Stimulated activated CD8-positive, alpha-beta memory T cell treated with anti-CD3 and anti-CD28 coated beads, Interleukin-15, amount 100 ng/mL, for 1 hour (primary cell): ENCODE data around the gene CCDC51.

Experiments used
- DNase-seq: peaks from one replicate; pipeline ENCODE4 v3.0.0-alpha.2; 2020; ENCODE audit warnings: low read depth

CCDC51 gene

DNA sequence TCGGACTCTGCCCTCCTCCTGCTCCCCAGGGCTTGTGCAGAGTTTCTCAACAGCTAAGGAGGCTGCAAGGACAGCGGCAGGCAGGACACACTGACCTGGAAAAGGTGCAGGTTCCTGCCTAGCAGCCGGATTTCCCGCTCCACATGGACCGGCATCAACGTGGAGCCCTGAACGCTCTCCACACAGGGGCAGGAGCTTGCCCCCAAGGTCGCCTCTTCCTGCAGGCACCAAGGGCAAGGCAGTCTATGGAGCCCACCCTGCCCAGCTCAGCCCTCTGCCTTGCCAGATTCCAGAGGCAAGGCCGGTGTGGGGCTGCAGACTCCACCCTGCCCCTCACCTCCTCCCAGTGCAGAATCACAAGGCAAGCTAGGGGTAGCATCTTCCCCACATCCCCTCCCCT is 20.8 kb downstream of the CCDC51 start:
- no peak for DNase-seq

DNA sequence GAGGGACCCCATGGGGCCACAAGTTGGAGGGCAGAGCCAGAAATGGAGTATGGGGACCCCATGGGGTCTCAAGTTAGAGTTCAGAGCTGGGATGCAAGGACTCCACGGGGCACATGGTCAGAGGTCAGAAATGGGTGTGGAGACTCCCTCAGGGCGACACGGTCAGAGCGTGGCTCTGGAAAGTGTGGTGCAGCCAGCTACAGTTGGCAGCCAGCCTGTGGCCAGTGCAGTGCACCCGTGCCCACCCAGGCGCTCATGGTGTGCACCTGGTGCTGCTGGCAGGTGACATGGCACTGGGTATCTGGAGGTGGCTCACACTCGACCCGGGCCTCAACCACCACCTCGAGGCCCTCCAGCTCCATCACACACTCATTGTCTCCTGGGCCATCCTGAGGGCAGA is 21.3 kb downstream of the CCDC51 start:
- DNase-seq, result no peak

DNA sequence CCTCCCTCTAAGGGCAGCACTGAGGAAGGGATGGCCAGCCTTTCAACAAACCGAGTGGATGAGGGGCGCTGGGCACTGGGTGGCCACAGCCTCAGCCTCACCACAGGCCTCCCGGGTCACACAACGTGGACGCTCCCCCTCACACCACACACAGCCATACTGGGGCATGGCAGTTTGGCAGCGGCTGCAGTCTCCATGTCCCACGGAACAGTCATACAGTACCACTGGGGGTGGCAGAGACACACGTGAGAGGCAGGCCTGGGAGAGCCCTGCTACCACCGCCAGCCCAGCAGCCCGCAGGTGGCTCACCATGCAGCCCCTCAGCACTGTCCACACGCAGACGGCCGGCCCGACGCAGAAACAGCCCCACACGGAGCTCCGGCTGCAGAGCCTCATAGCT is 21.8 kb downstream of the CCDC51 start:
- no peak for DNase-seq

DNA sequence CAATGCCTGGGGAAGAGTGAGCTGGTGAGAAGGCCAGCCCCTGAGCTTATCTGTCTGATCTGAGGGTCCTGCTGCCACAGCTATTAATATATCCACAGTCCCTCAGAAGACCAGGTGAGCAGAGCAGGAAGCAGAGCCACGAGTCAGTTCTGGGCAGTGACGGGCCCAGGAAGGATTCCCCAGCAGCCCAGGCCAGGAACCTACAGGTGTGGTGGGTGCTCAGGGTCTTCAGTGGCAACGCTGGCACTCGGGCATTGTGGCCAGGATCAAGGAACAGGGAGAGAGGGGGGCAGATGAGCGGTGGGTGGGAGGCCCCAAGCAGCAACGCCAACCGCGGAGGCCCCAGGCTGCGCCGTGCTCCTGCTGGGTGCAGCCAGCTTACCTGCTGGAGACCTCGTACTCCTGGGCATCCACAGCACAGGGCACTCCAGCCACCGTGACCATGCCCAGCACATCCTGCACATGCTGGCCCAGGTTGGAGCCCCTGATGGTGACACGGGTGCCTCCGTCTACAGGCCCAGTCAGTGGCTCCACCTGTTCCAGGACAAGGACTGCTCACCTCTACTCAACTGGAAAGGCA is 22.3 kb downstream of the CCDC51 start:
- no peak for DNase-seq

DNA sequence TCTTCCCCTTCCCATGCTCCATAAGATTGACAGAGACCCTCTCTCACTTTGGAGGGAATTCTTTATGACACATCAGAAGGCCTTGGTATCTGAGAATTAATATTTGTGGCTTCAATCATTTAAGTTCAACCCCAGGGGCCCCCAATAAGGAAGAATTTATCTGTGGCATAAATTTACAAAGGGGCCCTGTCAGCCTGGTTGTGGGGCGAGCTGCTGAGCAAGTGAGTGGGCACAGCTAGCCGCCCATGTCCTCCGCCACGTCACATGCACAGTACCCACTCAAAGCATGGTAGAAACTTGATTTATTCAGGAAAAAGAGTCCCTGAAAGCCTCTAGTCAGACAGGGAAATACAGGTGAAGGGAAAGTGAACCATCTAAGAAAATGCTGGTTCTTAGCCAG is 23.4 kb downstream of the CCDC51 start:
- DNase-seq, result no peak

DNA sequence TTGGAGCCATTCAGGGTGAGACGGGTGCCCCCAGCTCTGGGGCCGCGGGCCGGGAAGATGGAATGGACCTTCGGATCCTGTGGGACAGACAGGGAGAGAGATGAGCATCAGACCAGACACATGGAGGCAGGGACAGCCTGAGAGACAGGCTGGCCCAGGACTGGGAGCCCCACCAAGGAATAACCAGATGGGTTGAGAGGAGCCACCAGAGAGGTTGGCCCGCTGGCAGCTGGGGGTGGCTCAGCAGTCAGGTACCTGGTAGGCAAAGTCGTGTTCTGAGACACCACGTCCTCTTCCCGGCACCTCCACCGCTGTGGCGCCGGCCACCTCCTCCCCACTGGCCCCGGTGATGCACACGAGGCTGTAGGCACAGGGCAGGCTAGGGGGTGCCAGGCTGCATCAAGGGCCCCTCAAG is 23.8 kb downstream of the CCDC51 start:
- no peak for DNase-seq

DNA sequence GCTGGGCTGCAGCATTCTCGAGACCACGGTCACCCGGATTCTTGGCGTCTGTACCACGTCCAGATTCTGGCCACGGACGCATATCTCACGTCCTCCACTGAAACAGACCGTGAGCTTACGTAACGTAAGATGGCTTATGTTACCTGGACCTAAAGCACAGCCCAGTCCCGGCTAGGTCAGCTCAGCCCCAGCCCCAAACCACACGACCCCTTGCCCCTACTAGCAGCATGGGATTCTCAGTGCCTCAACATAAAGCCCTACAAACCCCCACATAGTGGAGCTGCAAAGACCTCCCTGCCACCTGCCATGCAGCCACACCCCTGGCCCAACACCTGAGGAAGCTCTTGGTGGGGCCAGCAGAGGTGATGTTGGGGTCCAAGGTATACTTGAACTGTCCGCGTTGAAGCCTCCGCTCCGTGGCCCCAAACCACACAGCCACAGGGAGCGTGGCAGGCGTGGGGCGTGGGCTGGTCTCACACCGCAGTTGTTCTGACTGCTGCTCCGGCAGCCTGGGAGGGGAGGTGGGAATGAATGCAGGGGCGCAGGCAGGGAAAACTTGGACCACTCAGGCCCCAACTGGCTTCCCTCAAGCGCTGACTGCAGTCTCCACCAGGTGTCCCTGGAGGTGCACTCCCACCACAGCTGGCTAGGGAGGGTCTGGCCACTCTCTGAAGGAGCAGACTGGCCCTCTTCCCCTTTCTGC is 24.5 kb downstream of the CCDC51 start:
- no peak for DNase-seq

DNA sequence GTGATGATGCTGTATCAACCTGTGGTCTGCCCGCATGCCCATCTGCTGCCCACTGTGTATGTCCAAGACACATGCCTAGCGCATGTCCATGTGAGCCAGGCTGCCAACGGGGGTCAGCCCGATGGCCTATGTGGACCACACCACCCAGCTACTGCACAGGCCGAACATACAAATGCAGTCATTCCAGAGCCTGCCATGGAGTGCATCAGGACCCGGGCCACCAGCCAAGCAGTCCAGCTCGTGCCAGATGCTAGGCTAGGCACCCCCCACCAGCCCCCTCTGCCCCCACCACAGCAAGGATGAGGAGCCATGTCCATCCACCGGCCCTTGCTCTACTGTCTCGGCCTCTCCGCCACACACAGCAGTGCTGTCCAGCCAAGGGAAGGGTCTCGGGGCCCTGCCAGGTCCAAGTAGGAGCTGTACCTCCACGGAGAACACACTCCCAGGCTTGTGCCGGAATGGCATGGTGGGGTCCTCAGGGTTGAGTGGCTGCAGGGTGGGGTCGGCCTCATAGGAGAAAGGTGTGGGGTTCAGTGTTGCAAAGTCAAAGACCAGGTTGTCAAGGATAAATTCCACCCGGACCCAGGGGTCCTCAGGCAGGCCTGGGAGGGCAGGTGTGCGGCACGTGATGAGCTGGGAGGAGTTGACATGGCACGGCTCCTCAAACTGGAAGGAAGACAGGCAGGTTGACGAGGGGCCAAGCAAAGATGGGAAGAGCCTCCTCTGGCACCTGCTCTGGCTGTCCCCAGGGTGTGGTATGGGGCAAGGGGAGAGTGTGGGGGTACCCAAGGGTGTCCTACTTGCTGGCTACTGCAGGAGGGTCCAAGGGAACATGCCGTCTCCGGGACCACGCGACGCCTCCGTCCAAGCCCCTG is 25.3 kb downstream of the CCDC51 start:
- DNase-seq, result no peak

DNA sequence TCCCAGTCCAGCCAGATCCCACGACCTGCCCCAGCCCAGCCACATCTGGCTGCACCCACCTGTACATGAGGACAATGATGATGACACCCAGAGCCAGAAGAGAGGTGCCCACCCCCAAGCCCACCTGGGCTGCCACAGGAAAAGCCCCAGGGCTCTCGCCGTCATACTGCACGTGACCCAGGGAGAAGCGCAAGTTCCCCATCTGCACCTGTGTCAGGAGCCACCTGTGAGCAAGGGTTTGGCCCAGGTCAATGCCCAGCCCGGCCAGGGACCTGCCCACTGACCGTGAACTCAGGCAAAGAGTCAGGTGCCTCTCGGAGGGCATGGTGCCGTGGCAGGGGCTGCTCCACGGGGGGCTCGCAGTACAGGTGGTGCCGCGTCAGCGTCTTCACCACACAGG is 26.3 kb downstream of the CCDC51 start:
- DNase-seq, result no peak

DNA sequence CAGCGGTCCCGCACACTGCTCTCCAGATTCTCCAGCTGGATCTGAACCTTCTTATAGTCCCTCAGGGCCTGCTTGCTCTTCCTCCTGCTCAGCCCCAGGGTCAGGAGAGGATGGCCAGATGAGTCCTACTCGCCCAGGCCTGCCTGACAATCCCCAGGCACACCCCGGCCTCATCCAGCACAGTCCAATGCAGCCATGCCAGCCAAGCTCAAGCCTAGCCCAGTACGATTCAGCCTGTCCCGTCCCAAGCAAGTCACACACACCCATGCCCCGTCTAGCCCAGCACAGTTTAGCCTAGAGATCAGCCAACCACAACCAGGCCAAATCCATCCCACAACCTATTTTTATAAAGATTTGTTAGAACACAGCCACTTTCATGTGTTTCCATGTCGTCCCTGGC is 26.8 kb downstream of the CCDC51 start:
- DNase-seq, result no peak

DNA sequence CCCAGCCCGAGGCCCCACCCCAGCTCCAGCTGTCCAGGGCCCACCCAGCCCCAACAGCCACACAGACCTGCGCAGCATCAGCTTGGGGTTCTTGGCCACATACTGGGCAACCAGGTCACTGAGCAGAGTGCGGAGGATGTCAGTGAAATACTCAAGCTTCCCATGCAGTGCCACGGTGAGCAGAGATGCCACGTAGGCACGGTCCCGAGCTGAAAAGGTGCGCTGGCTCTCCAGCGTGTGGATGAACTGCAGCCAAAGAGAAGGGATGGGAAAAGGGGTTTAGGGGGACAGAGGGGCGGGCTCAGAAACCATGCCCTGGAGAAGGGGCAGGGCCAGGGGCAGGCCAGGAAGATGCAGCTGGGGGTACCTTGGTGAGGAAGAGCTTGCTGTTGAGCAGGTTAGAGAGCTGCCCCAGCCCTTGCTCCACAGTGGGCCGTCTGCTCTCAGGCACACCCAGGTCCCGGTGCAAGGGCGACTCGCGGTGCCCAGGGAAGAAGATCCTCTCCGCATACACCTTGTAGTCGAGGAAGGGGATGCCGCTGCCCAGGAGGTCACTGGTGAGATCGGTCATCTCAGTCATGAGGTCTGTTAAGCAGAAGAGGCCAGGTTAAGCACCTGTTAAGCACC is 27.4 kb downstream of the CCDC51 start:
- DNase-seq, result no peak

DNA sequence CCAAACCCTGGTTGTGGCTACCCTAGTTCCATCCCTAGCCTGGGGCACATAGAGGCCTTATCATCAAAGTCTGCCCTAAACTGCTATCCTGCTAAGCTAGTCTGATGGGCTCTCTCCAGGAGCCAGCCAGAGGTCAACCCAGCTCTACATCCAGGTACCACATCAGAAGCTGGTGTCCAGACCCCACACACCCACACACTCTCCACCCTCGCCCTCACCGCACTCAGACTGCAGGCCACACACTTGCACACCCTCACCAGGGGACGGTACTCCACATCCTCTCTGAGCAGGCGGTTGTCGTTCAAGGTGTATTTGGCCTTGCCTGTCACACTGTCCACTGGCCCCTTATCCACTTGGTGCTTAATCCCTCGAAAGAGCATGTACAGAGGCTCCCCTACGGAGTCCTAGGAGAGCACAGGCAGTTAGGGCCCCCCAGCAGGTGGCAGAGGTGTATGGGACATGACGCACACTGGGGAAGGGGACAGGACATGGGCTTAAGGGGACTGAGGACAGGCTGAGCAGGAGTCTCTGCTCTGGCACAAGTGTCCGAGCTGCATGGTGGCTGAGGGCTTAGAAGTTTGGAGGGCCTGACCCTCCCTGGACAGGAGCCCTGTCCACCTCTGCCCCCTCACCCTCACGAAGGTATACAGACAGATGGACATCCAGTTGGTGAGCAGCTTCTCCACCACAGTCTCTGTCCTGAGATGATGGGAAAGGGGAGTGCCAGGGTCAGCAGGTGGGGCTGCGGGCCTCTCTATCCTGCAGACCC is 28.1 kb downstream of the CCDC51 start:
- DNase-seq, result no peak

DNA sequence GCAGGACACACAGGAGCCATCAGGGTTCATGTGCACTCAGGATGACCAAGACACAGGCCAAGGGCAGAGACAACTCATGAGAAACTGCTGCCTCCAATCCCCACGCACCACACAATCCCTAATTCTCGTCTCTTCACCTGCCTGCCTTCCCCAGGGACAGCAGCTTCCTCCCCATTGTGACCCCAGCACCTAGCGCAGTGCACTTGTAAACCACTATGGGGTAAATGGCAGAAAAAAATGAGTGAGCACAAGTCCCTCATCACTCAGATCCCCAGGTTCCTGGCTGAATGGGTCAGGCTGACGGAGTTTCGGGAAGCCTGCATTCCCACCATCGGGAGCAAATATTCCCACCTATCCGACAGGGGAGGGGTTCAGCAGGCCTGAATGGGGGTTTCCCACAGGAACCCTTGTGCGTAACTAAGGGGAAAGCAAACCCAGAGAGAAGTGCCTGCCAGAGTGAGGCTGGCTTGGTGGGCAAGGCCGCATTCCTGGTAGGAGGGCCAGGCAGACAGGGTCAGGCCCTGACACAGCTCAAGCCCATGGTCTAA is 28.8 kb downstream of the CCDC51 start:
- DNase-seq, result no peak

DNA sequence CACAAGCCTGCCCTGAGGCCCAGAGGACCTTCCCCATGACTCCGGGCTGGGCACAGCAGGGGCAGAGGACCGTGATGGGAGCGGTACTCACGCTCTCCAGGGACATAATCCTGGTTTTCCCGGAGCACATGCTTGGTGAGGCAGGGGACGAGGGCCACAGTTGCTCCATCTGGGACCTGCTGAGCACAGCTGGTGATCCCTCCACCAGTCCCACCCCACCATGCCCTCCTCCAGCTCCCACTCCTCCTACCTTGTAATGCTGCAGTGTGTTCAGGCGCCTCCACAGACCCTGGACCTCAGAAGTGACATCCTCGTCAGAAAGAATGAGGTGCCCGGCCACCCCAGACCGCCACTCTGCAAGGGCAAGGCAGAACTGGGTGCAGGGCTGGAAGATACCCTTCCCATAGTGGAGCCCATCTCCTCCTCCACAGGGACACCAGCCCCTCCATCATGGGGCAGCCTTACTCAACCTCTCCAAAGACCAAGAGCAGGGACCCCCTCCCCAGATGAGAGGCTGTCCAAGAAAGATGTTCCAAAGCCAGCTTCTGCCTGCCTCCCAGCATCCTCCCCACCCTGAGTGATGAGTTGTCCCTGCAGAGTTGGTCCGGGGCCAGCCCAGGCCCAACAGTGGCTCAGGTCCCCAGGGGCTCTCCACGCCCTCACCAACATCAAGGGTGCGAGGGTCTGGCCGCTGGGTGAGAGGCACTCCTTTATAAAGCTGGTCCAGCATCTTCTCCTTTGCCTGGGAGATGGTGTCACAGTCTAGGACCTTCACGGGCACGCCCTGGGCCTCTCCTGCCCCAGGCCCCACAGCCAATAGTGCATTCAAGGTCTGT is 29.5 kb downstream of the CCDC51 start:
- no peak for DNase-seq

DNA sequence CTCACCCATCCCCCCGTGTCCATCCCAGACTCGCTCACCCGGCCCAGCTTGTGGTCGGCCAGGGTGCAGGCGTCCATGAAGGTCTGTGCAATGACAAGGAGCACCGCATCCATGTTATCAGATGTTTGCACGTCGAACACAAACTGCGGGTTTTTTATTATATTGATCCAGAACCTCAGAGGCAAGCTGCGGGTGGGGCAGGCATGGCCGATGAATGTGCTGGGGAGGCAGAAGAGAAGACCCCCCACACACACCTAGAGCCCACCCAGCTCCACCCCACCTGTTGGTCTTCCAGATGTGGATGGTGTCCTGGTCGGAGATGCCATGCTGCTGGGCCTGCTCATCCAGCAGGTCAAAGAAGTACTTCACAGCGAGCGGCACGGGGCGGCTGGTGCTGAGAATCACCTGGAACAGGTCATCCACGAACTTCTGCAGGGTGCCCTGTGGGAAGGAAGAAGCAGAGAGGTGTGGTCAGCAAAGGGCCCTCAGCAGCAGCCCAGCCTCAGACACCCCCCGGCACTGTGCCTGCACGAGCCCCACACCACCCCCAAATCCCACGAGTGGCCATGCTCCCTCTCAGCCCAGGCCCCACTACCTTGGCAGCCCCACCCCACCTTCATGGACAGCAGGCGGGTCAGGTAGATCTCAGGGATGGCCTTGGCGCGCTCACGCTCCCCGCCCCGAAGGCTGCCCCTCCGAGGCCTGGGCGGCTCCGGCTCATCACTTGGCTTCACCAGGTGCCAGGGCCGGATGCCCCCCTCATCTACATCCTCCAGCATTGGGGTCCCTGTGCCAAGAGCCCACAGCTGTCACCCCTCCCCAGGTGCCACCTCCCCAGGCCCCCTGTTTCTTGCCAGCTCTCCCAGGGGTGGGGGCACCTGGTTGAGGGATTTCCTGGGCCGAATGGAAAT is 30.4 kb downstream of the CCDC51 start:
- no peak for DNase-seq

DNA sequence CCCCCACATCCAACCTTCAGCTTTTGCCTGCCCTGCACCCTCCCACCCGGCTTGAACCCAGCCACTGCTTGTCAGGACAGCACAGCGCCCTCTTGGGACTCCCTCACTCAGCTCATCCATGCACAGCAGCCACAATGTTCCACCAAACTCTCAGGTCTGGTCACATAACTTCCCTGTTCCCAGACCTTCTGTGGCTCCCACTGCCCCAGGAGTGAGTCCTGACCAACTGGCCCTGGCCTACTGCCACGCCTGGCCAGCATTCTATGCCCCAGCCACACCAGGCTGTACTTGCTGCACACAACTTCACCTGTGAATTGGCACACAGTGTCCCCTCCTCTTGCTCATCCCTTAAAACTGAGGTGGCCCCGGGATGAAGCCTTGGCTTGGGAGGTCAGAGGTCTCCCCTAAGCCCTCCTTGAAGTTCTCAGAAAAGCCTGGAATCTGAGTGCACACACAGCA is 31.1 kb downstream of the CCDC51 start:
- DNase-seq, result no peak

DNA sequence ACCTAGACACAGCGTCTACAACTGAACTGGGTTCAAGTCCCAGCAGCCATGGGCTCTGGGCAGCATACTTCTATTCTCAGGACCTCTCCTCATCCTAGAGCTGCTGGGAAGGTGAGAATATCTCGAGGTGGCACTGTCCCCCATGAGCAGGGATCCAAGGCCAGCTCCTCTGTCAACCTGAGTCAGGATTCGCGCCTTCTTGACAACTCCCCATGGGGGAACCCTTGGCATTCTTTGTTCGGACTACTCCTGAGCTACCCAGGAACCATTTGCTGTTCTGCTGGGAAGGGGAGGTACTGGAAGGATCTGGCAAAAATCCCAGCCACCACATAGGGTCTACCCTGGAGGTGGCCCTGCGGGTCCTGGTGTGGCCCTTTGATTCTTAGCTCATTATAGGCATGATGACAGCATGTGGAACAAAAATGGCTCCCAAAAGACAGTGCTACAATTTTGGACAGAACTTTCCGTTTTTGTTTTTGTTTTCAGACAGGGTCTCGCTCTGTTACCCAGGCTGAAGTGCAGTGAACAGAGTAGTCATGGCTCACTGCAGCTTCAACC is 32.3 kb downstream of the CCDC51 start:
- no peak for DNase-seq

DNA sequence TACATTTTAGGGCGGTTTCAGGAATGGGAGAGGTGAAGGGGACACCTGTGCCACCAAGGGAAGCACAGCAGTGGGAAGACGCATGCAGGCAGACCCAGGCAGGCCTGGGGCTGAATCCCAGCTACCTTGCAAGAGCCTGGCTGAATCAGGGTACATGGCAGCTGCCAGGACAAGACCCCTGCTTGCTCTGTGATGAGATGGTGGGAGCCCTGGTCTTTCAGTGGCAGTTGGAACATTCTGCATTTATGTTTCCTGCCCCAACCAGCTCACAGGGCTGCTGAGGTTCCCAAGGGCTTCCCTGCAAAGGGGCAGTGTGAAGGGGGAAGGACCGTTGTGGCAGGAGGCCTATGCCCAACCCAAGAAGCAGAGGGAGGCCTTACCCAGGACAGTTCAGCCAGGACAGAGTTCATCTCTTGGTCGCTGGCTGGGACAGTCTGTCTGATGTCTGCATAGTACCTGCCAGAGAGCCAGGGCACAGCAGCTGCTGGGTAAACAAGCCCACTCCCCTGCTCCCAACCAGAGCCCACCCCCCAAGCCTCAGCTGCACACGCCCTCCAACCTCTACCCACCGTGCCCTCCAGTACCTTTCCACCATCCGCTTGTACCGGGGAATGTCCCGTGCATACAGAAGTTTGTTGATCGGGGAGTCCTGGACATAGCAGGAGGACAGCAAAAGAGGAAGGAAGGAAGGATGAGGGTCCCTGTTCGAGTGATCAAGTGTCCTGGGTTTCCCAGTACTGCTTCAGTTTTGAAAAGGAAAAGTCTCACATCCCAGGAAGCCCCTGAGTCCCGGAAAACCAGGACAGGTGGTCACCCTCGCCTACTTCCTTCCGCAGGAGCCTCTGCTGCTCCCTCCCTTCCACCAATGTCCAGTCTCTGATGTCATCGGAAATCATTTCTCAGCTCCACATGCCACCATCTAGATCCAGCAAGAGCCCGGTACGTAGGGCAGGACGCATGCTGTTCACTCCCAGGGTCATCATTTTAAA is 33.2 kb downstream of the CCDC51 start:
- no peak for DNase-seq
